MG63 (cell line): ENCODE results near the gene PPARA. TPM values are rescaled to one million over a fixed set of nuclear protein-coding genes. Genes with fewer than 3 reads are reported as not detected.

Source experiments
- total RNA-seq: library from RNA; depleted of rRNA; stranded (reverse); fragments of >200 nt; shearing (Covaris generic); gene quantifications from 2 replicates; pipeline ENCODE4 v1.2.3, GENCODE V29; 2014; ENCODE audit warnings: low replicate concordance; rRNA removed

PPARA gene
- total RNA-seq, 1 experiment from 2014 or later: 1.9 TPM

Other genes with a start within 250 kb of the PPARA start
- gene WNT7B, start 173.4 kb upstream of the PPARA start, total RNA-seq: 5.6 and 7.9 TPM in 2 replicates
- gene CDPF1, start 99.8 kb downstream of the PPARA start, total RNA-seq: 21.5 and 26.2 TPM in 2 replicates
- gene PKDREJ, start 112.8 kb downstream of the PPARA start, total RNA-seq: not detected in 2 replicates
- 21.3 and 36.3 TPM in 2 replicates for gene TTC38, start 117.5 kb downstream of the PPARA start, total RNA-seq
- 25.3 and 25.4 TPM in 2 replicates for gene GTSE1, start 146.3 kb downstream of the PPARA start, total RNA-seq
- gene TRMU, start 185.2 kb downstream of the PPARA start, total RNA-seq: 53.9 and 62.1 TPM in 2 replicates